ENCODE results near the gene DYNC1I1. TPM values are rescaled to one million over a fixed set of nuclear protein-coding genes. Genes with fewer than 3 reads are reported as not detected.

The DYNC1I1 gene
- total and polyA plus RNA-seq, 2 experiments from 2014 or later, result 1.4 to 4.1 TPM

DNA sequence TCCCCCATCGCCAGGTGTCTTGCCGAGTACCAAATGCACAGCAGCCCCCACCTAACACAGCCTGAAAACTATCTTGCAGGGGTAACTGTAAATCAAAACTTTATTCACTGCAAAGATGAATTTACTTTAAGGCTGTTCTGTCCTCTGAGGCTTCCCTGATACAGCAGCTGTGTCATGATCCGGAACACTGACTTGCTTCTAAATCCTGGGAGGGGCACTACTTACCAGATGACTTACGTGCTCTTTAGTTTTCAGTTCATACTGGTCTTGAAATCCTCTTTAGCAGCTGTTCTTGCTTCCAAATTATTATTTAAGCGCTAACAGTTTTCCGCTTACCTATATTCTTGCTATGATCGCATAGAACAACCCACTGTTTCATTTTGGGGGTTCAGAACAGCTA is 4.9 kb downstream of the DYNC1I1 start (continued):
- TF ChIP-seq, protein P1, sequence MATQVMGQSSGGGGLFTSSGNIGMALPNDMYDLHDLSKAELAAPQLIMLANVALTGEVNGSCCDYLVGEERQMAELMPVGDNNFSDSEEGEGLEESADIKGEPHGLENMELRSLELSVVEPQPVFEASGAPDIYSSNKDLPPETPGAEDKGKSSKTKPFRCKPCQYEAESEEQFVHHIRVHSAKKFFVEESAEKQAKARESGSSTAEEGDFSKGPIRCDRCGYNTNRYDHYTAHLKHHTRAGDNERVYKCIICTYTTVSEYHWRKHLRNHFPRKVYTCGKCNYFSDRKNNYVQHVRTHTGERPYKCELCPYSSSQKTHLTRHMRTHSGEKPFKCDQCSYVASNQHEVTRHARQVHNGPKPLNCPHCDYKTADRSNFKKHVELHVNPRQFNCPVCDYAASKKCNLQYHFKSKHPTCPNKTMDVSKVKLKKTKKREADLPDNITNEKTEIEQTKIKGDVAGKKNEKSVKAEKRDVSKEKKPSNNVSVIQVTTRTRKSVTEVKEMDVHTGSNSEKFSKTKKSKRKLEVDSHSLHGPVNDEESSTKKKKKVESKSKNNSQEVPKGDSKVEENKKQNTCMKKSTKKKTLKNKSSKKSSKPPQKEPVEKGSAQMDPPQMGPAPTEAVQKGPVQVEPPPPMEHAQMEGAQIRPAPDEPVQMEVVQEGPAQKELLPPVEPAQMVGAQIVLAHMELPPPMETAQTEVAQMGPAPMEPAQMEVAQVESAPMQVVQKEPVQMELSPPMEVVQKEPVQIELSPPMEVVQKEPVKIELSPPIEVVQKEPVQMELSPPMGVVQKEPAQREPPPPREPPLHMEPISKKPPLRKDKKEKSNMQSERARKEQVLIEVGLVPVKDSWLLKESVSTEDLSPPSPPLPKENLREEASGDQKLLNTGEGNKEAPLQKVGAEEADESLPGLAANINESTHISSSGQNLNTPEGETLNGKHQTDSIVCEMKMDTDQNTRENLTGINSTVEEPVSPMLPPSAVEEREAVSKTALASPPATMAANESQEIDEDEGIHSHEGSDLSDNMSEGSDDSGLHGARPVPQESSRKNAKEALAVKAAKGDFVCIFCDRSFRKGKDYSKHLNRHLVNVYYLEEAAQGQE (IDR thresholded peaks at IDR 0.05; ENCODE audit: unreplicated experiment), result no peak
- TF ChIP-seq CREB1 (CRISPR knock-in tag; IDR thresholded peaks at IDR 0.05; ENCODE audit: low read depth) (no peak), POLR2AphosphoS5 (IDR thresholded peaks at IDR 0.05; ENCODE audit: low read depth) (no peak), JUNB (IDR thresholded peaks at IDR 0.05; ENCODE audit: unreplicated experiment) (no peak), EZH2phosphoT487 (IDR thresholded peaks at IDR 0.05; ENCODE audit: unreplicated experiment) (no peak), NANOG (IDR thresholded peaks at IDR 0.05; ENCODE audit: borderline replicate concordance) (no peak)
- TF ChIP-seq, protein P2, sequence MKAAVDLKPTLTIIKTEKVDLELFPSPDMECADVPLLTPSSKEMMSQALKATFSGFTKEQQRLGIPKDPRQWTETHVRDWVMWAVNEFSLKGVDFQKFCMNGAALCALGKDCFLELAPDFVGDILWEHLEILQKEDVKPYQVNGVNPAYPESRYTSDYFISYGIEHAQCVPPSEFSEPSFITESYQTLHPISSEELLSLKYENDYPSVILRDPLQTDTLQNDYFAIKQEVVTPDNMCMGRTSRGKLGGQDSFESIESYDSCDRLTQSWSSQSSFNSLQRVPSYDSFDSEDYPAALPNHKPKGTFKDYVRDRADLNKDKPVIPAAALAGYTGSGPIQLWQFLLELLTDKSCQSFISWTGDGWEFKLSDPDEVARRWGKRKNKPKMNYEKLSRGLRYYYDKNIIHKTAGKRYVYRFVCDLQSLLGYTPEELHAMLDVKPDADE (IDR thresholded peaks at IDR 0.05), result no peak

DNA sequence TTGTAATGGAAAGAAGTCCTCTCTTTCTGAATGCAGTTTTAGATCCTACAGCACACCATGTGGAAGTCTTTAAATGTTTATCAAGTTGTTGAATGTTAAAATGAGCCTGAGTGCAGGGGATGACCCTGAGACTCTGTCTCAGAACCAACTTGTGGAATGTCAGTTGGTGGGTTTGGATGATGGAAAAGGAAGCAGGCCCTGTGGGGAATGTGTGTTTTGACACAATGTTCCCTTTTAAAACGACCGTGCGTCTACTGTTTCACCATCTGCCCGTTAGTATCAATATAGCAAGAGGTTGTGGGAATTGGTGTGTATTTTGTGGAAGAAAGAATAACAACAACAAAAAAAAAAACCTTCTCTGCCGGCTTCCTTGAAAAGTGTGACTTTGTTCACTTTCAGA is 8.3 kb downstream of the DYNC1I1 start:
- Mint-ChIP-seq H3K9me3 (peaks cover 5% of the 10 kb centered on the region; the same call in 1 of the 3 replicates), H3K36me3 (ENCODE audit: low read depth) (no peaks in the 10 kb centered on the region), H3K27me3 (ENCODE audit: insufficient read depth, low read depth, poor library complexity) (peaks cover 4% of the 10 kb centered on the region), H3K4me1 (peaks cover 15% of the 10 kb centered on the region), H3K27ac (no peak overlapping the region), H3K4me3 (no peak overlapping the region)
- 0 out of 2 replicates have a peak, but pooled peaks cover 4% of the 10 kb centered on the region for H3K9me2 ChIP-seq (ENCODE audit: insufficient read depth)
- no peaks in the 10 kb centered on the region for H3K36me3 ChIP-seq (ENCODE audit: insufficient read depth)
- H3K79me2 ChIP-seq (replicated peaks; ENCODE audit: insufficient read depth), result no peaks in the 10 kb centered on the region
- DNase-seq (ENCODE audit: low spot score), result no peak
- H4K20me1 ChIP-seq (replicated peaks; ENCODE audit: insufficient read depth), result no peaks in the 10 kb centered on the region
- no peaks in the 10 kb centered on the region for H3K27me3 ChIP-seq (ENCODE audit: insufficient read depth)
- H3K4me2 ChIP-seq, result peak overlapping the region; percentile 54; the same call in 1 of the 2 replicates
- ATAC-seq, result no peak
- no peak overlapping the region for H3K4me3 ChIP-seq
- peaks cover 13% of the 10 kb centered on the region for H3K4me1 ChIP-seq (ENCODE audit: insufficient read depth)
- H3K27ac ChIP-seq (ENCODE audit: low read depth), result no peak overlapping the region
- peak overlapping the region; percentile 70; the same call in 1 of the 2 replicates for H2AFZ ChIP-seq
- H3F3A ChIP-seq (replicated peaks; ENCODE audit: low read depth), result no peaks in the 10 kb centered on the region
- TF ChIP-seq POLR2AphosphoS5 (IDR thresholded peaks at IDR 0.05; ENCODE audit: low read depth) (no peak), EZH2 (IDR thresholded peaks at IDR 0.05; ENCODE audit: low read depth, unreplicated experiment) (no peak), EZH2phosphoT487 (IDR thresholded peaks at IDR 0.05; ENCODE audit: unreplicated experiment) (no peak), ZNF331 (CRISPR knock-in tag; IDR thresholded peaks at IDR 0.05; ENCODE audit: low read depth) (no peak), NANOG (IDR thresholded peaks at IDR 0.05; ENCODE audit: borderline replicate concordance) (no peak)
- TF ChIP-seq, protein P3, sequence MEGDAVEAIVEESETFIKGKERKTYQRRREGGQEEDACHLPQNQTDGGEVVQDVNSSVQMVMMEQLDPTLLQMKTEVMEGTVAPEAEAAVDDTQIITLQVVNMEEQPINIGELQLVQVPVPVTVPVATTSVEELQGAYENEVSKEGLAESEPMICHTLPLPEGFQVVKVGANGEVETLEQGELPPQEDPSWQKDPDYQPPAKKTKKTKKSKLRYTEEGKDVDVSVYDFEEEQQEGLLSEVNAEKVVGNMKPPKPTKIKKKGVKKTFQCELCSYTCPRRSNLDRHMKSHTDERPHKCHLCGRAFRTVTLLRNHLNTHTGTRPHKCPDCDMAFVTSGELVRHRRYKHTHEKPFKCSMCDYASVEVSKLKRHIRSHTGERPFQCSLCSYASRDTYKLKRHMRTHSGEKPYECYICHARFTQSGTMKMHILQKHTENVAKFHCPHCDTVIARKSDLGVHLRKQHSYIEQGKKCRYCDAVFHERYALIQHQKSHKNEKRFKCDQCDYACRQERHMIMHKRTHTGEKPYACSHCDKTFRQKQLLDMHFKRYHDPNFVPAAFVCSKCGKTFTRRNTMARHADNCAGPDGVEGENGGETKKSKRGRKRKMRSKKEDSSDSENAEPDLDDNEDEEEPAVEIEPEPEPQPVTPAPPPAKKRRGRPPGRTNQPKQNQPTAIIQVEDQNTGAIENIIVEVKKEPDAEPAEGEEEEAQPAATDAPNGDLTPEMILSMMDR (conservative IDR thresholded peaks at IDR 0.05; ENCODE audit: low read depth in 2 of 2), result no peak
- TF ChIP-seq, protein P4, sequence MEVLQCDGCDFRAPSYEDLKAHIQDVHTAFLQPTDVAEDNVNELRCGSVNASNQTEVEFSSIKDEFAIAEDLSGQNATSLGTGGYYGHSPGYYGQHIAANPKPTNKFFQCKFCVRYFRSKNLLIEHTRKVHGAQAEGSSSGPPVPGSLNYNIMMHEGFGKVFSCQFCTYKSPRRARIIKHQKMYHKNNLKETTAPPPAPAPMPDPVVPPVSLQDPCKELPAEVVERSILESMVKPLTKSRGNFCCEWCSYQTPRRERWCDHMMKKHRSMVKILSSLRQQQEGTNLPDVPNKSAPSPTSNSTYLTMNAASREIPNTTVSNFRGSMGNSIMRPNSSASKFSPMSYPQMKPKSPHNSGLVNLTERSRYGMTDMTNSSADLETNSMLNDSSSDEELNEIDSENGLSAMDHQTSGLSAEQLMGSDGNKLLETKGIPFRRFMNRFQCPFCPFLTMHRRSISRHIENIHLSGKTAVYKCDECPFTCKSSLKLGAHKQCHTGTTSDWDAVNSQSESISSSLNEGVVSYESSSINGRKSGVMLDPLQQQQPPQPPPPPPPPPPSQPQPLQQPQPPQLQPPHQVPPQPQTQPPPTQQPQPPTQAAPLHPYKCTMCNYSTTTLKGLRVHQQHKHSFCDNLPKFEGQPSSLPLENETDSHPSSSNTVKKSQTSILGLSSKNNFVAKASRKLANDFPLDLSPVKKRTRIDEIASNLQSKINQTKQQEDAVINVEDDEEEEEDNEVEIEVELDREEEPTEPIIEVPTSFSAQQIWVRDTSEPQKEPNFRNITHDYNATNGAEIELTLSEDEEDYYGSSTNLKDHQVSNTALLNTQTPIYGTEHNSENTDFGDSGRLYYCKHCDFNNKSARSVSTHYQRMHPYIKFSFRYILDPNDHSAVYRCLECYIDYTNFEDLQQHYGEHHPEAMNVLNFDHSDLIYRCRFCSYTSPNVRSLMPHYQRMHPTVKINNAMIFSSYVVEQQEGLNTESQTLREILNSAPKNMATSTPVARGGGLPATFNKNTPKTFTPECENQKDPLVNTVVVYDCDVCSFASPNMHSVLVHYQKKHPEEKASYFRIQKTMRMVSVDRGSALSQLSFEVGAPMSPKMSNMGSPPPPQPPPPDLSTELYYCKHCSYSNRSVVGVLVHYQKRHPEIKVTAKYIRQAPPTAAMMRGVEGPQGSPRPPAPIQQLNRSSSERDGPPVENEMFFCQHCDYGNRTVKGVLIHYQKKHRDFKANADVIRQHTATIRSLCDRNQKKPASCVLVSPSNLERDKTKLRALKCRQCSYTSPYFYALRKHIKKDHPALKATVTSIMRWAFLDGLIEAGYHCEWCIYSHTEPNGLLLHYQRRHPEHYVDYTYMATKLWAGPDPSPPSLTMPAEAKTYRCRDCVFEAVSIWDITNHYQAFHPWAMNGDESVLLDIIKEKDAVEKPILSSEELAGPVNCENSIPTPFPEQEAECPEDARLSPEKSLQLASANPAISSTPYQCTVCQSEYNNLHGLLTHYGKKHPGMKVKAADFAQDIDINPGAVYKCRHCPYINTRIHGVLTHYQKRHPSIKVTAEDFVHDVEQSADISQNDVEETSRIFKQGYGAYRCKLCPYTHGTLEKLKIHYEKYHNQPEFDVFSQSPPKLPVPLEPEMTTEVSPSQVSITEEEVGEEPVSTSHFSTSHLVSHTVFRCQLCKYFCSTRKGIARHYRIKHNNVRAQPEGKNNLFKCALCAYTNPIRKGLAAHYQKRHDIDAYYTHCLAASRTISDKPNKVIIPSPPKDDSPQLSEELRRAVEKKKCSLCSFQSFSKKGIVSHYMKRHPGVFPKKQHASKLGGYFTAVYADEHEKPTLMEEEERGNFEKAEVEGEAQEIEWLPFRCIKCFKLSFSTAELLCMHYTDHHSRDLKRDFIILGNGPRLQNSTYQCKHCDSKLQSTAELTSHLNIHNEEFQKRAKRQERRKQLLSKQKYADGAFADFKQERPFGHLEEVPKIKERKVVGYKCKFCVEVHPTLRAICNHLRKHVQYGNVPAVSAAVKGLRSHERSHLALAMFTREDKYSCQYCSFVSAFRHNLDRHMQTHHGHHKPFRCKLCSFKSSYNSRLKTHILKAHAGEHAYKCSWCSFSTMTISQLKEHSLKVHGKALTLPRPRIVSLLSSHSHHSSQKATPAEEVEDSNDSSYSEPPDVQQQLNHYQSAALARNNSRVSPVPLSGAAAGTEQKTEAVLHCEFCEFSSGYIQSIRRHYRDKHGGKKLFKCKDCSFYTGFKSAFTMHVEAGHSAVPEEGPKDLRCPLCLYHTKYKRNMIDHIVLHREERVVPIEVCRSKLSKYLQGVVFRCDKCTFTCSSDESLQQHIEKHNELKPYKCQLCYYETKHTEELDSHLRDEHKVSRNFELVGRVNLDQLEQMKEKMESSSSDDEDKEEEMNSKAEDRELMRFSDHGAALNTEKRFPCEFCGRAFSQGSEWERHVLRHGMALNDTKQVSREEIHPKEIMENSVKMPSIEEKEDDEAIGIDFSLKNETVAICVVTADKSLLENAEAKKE (CRISPR knock-in tag; IDR thresholded peaks at IDR 0.05), result no peak
- TF ChIP-seq, protein P2 (IDR thresholded peaks at IDR 0.05), result no peak

Data from GM23338 (cell line).